Measurements from ENCODE around the gene CYP3A4. TPM values are rescaled to one million over a fixed set of nuclear protein-coding genes. Genes with fewer than 3 reads are reported as not detected.

The CYP3A4 gene
- not detected in 2 replicates for total RNA-seq (2011; cell fraction: chromatin; rRNA removed; ENCODE audit: low replicate concordance)
- not detected in 2 replicates for total RNA-seq (2011; cell fraction: nucleolus; rRNA removed)
- not detected in 2 replicates for total RNA-seq (2011; cell fraction: nucleoplasm; rRNA removed)
- not detected in 2 replicates for total RNA-seq (2014; rRNA removed)
- total RNA-seq (2014; rRNA removed; fragmentation: Illumina TruSeq; extraction: Trizol): not detected in 2 replicates
- not detected in 2 replicates for total RNA-seq (2015; rRNA removed; fragmentation: Illumina TruSeq; extraction: Trizol)
- total RNA-seq (2021): 0.07 and 0.18 TPM in 2 replicates
- not detected in 2 replicates for polyA plus RNA-seq (2011; rRNA removed)
- not detected in 2 replicates for polyA plus RNA-seq (2011; cell fraction: cytosol; rRNA removed)
- polyA plus RNA-seq (2011; cell fraction: nucleus; rRNA removed): not detected in 2 replicates
- polyA plus RNA-seq (2012): not detected in 2 replicates
- not detected in 2 replicates for polyA plus RNA-seq (2014; fragmentation: Illumina TruSeq; extraction: Trizol)
- under 1 TPM in 1 of 2 experiments, not detected in 1; 0.08 TPM for polyA plus RNA-seq (2014; fragmentation: Nextera tagmentation; extraction: Ambion mirVana)
- not detected in 2 replicates for polyA plus RNA-seq (2014; rRNA removed)
- polyA minus RNA-seq (2011; rRNA and poly(A)+ RNA removed): not detected in 2 replicates
- polyA minus RNA-seq (2011; cell fraction: cytosol; rRNA and poly(A)+ RNA removed): not detected in 2 replicates
- polyA minus RNA-seq (2011; cell fraction: nucleus; rRNA and poly(A)+ RNA removed): not detected in 2 replicates
- not detected for Bru-seq, nascent RNA
- not detected for BruChase-seq, experiment 1, labeled RNA remaining after a 2-hour chase
- percentile 14 among the genes with signal in this experiment for BruChase-seq, experiment 2, labeled RNA remaining after a 6-hour chase
- long read RNA-seq, experiment 1: 0 reads
- long read RNA-seq, experiment 2: 0 reads
- long read RNA-seq, experiment 3: 0 reads

DNA sequence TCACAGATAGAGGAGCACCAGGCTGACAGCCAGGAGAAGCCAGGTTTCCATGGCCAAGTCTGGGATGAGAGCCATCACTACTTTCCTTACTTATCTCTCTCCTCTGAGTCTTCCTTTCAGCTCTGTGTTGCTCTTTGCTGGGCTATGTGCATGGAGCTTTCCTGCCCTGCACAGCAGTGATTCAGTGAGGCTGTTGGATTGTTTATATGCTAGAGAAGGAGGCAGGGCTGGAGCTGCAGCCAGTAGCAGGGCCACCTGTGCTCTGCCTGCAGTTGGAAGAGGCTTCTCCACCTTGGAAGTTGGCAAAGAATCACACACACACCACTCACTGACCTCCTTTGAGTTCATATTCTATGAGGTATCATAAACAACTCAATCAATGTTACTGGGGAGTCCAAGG lies at the start of gene CYP3A4:
Gene CYP3A4, minus strand, starts transcription at position 178 of the 400 bp plus-strand sequence. Its CDS starts 103 bp downstream, at position 75.
- Histone ChIP-seq H3K27ac (ENCODE audit: extremely low read depth, low read depth, low read length) (no peak within 1 kb of the TSS), H3K9me3 (replicated peaks; ENCODE audit: control insufficient read depth, insufficient read depth, low read depth, low read length) (no peaks in the 10 kb centered on the region), H4K20me1 (replicated peaks; ENCODE audit: control insufficient read depth, insufficient read depth, low read length) (no peaks in the 10 kb centered on the region), H3K79me2 (ENCODE audit: control insufficient read depth, insufficient read depth, low read length) (no peaks in the 10 kb centered on the region), H3K4me2 (ENCODE audit: insufficient read depth, low read length) (no peak within 1 kb of the TSS), H3K27me3 (ENCODE audit: control insufficient read depth in 2 of 2, insufficient read depth in 2 of 2, low read length in 2 of 2) (0 out of 5 replicates have a peak, but pooled peaks cover 0 to 10% of the 10 kb centered on the region in 2 experiments), H2AFZ (ENCODE audit: low read depth, low read length) (no peak within 1 kb of the TSS), H3K4me3 (no peak within 1 kb of the TSS), H3K4me1 (replicated peaks in 1 of 2; ENCODE audit: control insufficient read depth in 2 of 2, insufficient read depth in 2 of 2, low read length in 2 of 2) (no peaks in the 10 kb centered on the region), H3K9ac (ENCODE audit: insufficient read depth in 1 of 2, low read depth in 2 of 2, low read length in 2 of 2) (no peak within 1 kb of the TSS), H3K9me1 (ENCODE audit: control insufficient read depth, insufficient read depth, low read length) (no peaks in the 10 kb centered on the region), H3K36me3 (ENCODE audit: control insufficient read depth, insufficient read depth, low read length) (no peaks in the 10 kb centered on the region)
- FAIRE-seq (no peak), DNase-seq (ENCODE audit: extremely low read depth in 1 of 4, low spot score in 3 of 4) (no peak), ATAC-seq (no peak)
- BruUV-seq (replicated peaks): no TSS peak
- intact Hi-C loops (cut with micrococcal nuclease): no loop called here
- in situ Hi-C loops (cut with MboI): no loop called here
- CTCF ChIA-PET (ENCODE audit: low intra/inter-chr PET ratio): no interaction called here
- POLR2A ChIA-PET: interaction anchor here (0.6 kb wide), 1 partner anchor 390 kb away, joined by 3 read pairs; no protein-coding TSS in a partner anchor
- TF ChIP-seq MAFF (IDR thresholded peaks at IDR 0.05; ENCODE audit: low read length) (no peak), HMGN3 (IDR thresholded peaks at IDR 0.05; ENCODE audit: borderline replicate concordance, extremely low read depth, insufficient read length, low read depth, low read length) (no peak), TBL1XR1 (IDR thresholded peaks at IDR 0.05; ENCODE audit: low read length in 2 of 2) (no peak), RBM34 (IDR thresholded peaks at IDR 0.05; ENCODE audit: borderline replicate concordance, insufficient read depth, low read length) (no peak), RFX1 (IDR thresholded peaks at IDR 0.05) (no peak), BHLHE40 (IDR thresholded peaks at IDR 0.05; ENCODE audit: low read length) (no peak), SMARCB1 (IDR thresholded peaks at IDR 0.05; ENCODE audit: insufficient read length, low read depth) (no peak)
- TF ChIP-seq, protein P1, sequence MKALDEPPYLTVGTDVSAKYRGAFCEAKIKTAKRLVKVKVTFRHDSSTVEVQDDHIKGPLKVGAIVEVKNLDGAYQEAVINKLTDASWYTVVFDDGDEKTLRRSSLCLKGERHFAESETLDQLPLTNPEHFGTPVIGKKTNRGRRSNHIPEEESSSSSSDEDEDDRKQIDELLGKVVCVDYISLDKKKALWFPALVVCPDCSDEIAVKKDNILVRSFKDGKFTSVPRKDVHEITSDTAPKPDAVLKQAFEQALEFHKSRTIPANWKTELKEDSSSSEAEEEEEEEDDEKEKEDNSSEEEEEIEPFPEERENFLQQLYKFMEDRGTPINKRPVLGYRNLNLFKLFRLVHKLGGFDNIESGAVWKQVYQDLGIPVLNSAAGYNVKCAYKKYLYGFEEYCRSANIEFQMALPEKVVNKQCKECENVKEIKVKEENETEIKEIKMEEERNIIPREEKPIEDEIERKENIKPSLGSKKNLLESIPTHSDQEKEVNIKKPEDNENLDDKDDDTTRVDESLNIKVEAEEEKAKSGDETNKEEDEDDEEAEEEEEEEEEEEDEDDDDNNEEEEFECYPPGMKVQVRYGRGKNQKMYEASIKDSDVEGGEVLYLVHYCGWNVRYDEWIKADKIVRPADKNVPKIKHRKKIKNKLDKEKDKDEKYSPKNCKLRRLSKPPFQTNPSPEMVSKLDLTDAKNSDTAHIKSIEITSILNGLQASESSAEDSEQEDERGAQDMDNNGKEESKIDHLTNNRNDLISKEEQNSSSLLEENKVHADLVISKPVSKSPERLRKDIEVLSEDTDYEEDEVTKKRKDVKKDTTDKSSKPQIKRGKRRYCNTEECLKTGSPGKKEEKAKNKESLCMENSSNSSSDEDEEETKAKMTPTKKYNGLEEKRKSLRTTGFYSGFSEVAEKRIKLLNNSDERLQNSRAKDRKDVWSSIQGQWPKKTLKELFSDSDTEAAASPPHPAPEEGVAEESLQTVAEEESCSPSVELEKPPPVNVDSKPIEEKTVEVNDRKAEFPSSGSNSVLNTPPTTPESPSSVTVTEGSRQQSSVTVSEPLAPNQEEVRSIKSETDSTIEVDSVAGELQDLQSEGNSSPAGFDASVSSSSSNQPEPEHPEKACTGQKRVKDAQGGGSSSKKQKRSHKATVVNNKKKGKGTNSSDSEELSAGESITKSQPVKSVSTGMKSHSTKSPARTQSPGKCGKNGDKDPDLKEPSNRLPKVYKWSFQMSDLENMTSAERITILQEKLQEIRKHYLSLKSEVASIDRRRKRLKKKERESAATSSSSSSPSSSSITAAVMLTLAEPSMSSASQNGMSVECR (CRISPR knock-in tag; IDR thresholded peaks at IDR 0.05): no peak
- TF ChIP-seq, protein P2, sequence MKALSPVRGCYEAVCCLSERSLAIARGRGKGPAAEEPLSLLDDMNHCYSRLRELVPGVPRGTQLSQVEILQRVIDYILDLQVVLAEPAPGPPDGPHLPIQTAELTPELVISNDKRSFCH (CRISPR knock-in tag; IDR thresholded peaks at IDR 0.05): no peak
- TF ChIP-seq, protein P2 (tag; IDR thresholded peaks at IDR 0.05): no peak
- TF ChIP-seq, protein P3, sequence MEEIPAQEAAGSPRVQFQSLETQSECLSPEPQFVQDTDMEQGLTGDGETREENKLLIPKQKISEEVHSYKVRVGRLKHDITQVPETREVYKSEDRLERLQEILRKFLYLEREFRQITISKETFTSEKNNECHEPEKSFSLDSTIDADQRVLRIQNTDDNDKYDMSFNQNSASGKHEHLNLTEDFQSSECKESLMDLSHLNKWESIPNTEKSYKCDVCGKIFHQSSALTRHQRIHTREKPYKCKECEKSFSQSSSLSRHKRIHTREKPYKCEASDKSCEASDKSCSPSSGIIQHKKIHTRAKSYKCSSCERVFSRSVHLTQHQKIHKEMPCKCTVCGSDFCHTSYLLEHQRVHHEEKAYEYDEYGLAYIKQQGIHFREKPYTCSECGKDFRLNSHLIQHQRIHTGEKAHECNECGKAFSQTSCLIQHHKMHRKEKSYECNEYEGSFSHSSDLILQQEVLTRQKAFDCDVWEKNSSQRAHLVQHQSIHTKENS (CRISPR knock-in tag; IDR thresholded peaks at IDR 0.05): no peak

All from K562 (cell line).